ENCODE data around the gene SERPINE1.
"Not testable (repeated sequence)": the region's sequence is repeated elsewhere in the genome, so short reads cannot be mapped to it uniquely, and the experiment has no call there.

SERPINE1 gene

DNA sequence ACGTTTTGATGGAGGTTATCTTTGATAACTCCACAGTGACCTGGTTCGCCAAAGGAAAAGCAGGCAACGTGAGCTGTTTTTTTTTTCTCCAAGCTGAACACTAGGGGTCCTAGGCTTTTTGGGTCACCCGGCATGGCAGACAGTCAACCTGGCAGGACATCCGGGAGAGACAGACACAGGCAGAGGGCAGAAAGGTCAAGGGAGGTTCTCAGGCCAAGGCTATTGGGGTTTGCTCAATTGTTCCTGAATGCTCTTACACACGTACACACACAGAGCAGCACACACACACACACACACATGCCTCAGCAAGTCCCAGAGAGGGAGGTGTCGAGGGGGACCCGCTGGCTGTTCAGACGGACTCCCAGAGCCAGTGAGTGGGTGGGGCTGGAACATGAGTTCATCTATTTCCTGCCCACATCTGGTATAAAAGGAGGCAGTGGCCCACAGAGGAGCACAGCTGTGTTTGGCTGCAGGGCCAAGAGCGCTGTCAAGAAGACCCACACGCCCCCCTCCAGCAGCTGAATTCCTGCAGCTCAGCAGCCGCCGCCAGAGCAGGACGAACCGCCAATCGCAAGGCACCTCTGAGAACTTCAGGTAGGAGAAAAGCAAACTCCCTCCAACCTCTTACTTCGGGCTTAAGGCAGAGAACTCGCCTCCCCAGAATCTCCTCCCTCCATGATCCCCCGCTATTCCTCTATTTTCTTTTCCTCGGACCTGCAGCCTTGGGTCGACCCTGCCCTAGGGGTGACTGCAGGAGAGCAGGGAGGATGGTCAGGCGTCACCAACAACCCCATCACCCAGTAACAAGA is at the start of gene SERPINE1:
Gene SERPINE1 (plus strand): TSS at position 454 of the 809 bp plus-strand sequence. CDS start 1,290 bp downstream, outside the sequence.
- peak; percentile 99 for DNase-seq (ENCODE audit: low read depth)

GRCh38 chr7:101077303-101078086 is 49.4 kb upstream of the SERPINE1 start:
- DNase-seq (ENCODE audit: low read depth), result no peak

DNA sequence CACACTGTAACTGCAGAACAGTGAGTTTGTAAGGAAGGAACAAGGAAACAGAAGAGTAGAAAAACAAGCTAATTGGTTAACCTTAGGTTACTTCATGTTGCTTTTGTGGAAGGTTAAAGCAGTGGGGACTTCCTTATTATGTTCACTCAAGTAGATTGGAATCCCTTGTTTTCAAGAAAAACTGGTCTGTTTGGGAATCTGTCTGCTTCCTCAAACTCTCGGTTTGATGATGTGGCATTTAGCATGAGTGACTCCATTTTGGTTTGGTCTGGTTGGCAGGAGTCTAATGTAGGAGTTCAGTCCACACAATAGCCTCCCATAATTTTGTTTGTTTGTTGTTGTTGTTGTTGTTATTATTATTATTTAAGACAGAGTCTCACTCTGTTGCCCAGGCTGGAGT is 45.5 kb upstream of the SERPINE1 start:
- DNase-seq (ENCODE audit: low read depth), result no peak

DNA sequence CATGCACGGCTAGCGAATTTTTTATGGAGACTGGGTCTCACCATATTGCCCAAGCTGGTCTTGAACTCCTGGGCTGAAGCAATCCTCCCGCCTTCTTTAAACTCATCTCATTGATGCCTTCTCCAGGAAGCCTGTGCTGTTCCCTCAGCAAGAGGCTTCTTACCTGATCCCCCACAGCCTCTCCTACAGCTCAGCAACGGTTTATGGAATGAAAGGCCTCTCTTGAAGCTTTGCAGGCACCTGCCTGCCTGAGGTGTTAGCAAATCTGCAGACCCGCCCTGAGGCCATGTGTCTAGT is 42.1 kb upstream of the SERPINE1 start:
- DNase-seq (ENCODE audit: low read depth), result no peak

DNA sequence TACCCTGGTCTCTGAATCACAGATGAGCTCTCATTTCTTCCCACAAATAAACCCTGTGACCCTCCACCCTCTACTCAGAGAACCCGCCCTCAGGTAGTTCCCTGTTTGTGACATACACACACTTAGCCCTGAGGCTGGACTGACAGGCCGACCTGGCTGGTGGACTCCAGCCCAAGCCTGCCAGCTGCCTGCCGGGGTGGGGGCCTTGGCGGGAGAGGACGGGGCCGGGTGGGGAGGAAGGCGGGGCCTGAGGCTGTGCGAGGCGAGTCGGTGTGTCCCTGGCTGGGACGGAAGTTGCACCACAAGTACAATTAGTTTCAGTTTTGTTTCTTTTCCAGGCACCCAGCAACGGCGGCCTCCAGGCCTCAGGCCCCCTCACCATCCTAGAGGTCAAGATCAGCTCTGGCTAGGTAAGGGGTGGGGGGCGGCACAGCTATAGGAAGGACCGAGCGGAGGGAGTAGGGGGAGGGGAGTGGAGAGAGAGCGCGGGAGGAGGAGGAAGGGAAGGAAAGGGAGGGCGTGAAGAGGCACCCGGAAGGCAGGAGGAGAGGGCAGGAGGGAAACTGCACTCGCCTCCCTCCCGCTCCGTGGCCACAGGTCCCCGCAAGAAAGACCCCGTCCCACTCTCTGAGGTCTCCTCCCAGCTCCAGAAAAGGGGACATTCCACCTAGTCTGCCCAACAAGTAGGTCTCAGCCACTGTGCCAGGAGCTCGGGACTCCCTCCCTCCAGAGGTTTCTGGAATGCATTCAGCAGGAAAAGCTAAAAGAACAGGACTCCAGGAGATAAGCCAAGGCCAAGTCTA is 41.5 kb upstream of the SERPINE1 start, which contains the start of gene TRIM56:
Gene TRIM56 (plus strand): TSS at position 320 of the 803 bp plus-strand sequence. CDS start 1,832 bp downstream, outside the sequence.
- DNase-seq (ENCODE audit: low read depth), result peak; percentile 48

DNA sequence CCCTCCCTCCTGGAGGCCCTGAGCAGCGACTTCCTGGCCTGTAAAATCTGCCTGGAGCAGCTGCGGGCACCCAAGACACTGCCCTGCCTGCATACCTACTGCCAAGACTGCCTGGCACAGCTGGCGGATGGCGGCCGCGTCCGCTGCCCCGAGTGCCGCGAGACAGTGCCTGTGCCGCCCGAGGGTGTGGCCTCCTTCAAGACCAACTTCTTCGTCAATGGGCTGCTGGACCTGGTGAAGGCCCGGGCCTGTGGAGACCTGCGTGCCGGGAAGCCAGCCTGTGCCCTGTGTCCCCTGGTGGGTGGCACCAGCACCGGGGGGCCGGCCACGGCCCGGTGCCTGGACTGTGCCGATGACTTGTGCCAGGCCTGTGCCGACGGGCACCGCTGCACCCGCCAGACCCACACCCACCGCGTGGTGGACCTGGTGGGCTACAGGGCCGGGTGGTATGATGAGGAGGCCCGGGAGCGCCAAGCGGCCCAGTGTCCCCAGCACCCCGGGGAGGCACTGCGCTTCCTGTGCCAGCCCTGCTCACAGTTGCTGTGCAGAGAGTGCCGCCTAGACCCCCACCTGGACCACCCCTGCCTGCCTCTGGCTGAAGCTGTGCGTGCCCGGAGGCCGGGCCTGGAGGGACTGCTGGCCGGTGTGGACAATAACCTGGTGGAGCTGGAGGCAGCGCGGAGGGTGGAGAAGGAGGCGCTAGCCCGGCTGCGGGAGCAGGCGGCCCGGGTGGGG is 39.4 kb upstream of the SERPINE1 start:
- DNase-seq (ENCODE audit: low read depth), result no peak

- DNase-seq (ENCODE audit: low read depth), result no peak
Measured at GRCh38 chr7:101088069-101088425, 38.9 kb upstream of the SERPINE1 start.

DNA sequence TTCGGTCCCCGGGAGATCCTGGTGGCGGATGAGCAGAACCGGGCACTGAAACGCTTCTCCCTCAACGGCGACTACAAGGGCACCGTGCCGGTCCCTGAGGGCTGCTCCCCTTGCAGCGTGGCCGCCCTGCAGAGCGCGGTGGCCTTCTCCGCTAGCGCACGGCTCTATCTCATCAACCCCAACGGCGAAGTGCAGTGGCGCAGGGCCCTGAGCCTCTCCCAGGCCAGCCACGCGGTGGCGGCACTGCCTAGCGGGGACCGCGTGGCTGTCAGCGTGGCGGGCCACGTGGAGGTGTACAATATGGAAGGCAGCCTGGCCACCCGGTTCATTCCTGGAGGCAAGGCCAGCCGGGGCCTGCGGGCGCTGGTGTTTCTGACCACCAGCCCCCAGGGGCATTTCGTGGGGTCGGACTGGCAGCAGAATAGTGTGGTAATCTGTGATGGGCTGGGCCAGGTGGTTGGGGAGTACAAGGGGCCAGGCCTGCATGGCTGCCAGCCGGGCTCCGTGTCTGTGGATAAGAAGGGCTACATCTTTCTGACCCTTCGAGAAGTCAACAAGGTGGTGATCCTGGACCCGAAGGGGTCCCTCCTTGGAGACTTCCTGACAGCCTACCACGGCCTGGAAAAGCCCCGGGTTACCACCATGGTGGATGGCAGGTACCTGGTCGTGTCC is 37.9 kb upstream of the SERPINE1 start:
- no peak for DNase-seq (ENCODE audit: low read depth)

- DNase-seq (ENCODE audit: low read depth), result no peak
Measured at GRCh38 chr7:101089876-101090275, 37.0 kb upstream of the SERPINE1 start.

DNA sequence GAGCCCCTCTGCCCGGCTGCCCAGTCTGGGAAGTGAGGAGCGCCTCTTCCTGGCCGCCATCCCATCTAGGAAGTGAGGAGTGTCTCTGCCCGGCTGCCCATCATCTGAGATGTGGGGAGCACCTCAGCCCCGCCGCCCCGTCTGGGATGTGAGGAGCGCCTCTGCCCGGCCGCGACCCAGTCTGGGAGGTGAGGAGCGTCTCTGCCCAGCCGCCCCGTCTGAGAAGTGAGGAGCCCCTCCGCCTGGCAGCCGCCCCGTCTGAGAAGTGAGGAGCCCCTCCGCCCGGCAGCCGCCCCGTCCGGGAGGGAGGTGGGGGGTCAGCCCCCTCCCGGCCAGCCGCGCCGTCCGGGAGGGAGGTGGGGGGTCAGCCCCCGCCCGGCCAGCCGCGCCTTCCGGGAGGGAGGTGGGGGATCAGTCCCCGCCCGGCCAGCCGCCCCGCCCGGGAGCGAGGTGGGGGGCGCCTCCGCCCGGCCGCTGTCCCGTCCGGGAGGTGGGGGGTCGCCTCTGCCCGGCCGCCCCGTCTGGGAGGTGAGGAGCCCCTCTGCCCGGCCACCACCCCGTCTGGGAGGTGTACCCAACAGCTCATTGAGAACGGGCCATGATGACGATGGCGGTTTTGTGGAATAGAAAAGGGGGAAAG is 34.5 kb upstream of the SERPINE1 start:
- DNase-seq (ENCODE audit: low read depth), result not testable (repeated sequence)

GRCh38 chr7:101093906-101094305 is 33.0 kb upstream of the SERPINE1 start:
- peak; percentile 63 for DNase-seq (ENCODE audit: low read depth)

- no peak for DNase-seq (ENCODE audit: low read depth)
Measured at GRCh38 chr7:101094376-101094775, 32.5 kb upstream of the SERPINE1 start.

DNA sequence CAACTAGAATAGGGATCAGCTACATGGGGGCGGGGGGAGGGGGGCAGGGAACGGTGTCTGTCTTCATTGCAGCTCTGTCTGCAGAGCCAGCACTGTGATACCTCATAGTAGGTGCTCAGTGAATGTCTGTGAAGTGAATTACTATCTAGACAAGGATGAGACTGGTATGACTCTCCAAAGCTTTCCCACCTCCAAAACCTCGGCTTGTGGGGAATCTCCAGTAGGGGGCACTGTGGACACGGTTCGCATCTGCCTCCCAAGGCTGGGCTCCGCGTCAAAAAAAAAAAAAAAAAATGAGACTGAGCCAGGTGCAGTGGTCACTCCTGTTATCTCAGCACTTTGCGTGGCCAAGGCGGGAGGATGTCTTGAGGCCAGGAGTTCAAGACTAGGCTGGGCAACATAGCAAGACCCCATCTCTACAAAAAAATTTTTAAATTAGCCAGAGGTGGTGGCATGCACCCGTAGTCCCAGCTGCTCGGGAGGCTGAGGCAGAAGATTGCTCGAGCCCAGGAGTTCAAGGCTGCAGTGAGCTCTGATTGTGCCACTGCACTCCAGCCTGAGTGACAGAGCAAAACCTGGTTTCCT is 32.0 kb upstream of the SERPINE1 start:
- DNase-seq (ENCODE audit: low read depth), result no peak

- no peak for DNase-seq (ENCODE audit: low read depth)
Measured at GRCh38 chr7:101096331-101096956, 30.5 kb upstream of the SERPINE1 start.

GRCh38 chr7:101096957-101097347 is 30.0 kb upstream of the SERPINE1 start:
- DNase-seq (ENCODE audit: low read depth), result no peak

- DNase-seq (ENCODE audit: low read depth), result no peak
Measured at GRCh38 chr7:101097561-101097960, 29.3 kb upstream of the SERPINE1 start.

- DNase-seq (ENCODE audit: low read depth), result peak; percentile 98
Measured at GRCh38 chr7:101099969-101100781, 26.7 kb upstream of the SERPINE1 start.

DNA sequence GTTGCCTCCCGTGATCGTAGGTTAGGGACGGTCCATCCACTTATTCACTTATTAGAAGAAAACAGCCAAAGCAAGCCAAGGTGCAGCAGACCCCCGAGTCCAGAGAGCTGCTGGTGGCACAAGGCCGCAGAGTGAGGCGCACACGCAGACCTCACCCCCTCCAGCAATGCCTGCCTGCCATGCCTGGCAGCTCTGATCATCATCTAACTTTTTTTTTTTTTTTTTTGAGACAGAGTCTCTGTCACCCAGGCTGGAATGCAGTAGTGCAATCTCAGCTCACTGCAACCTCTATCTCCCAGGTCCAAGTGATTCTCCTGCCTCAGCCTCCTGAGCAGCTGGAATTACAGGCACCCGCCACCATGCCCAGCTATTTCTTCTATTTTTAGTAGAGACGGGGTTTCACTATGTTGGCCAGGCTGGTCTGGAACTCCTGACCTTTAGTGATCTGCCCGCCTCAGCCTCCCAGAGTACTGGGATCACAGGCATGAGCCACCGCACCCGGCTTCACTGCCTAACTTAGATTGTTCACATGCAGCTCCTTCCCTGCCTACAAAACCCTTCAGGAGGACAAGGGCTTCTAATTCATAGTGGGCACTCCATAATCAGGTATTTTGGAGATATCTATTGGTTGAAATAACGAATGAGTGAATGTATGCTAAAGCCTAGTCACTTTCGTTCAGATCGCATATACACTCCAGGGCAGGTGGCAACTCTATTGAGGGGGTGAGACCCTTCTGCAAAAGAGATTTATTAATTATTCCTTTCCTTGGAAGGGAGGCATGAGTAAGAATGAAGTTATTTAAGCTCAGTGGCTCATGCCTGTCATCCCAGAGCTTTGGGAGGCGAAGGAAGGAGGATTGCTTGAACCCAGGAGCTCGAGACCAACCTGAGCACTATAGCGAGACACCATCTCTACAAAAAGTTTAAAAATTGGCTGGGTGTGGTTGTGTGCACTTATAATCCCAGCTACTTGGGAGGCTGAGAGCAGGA is 25.8 kb upstream of the SERPINE1 start:
- DNase-seq (ENCODE audit: low read depth), result no peak

Data from GM04504 (cell line).